ENCODE data around the gene CRBN.

GRCh38 chr3:3192286-3192675, 12.8 kb upstream of the CRBN start:
- TF ChIP-seq EP300 (conservative IDR thresholded peaks at IDR 0.05; ENCODE audit: poor library complexity, severe bottlenecking), result no peak
- no peak for TF ChIP-seq REST (IDR thresholded peaks at IDR 0.05; ENCODE audit: borderline replicate concordance)
- no peak for TF ChIP-seq POLR2AphosphoS5 (IDR thresholded peaks at IDR 0.05)

Data from neural cell (in vitro differentiated cells).